SK-N-MC (cell line): ENCODE data around the gene GON4L.
"Not testable (repeated sequence)": the region's sequence is repeated elsewhere in the genome, so short reads cannot be mapped to it uniquely, and the experiment has no call there.

Experiments
- DNase-seq: peaks from one replicate; pipeline ENCODE4 v3.0.0-alpha.2; 2011; ENCODE audit warnings: low read depth, low spot score
- H3K27ac ChIP-seq: fragments of 200-600 bp; sonication (generic); 2 replicates; pipeline ENCODE4 v1.5.1; 2016; ENCODE audit warnings: mixed run types
- H3K36me3 ChIP-seq: fragments of 200-600 bp; sonication (generic); 2 replicates; pipeline ENCODE4 v1.6.1; 2017; ENCODE audit warnings: antibody characterized with exemption, low read length, mixed read lengths; ENCODE audit not compliant: insufficient read depth
- H3K4me3 ChIP-seq: fragments of 200-600 bp; sonication (generic); 2 replicates; pipeline ENCODE4 v1.5.1; 2016
- H3K9ac ChIP-seq: fragments of 200-600 bp; sonication (generic); 2 replicates; pipeline ENCODE4 v1.8.0; 2017; ENCODE audit warnings: mixed run types, mixed read lengths; ENCODE audit not compliant: insufficient read length
- H3K9me3 ChIP-seq: fragments of 200-600 bp; sonication (generic); 2 replicates; pipeline ENCODE4 v1.6.1; 2017; ENCODE audit warnings: low read depth, mild to moderate bottlenecking, antibody characterized with exemption, low read length, moderate library complexity, mixed read lengths
- EZH2 ChIP-seq: fragments of 200-600 bp; sonication (generic); IDR thresholded peaks from one replicate; pipeline ENCODE4 v1.6.1; 2017; ENCODE audit warnings: antibody characterized with exemption
- FOXP2 ChIP-seq: optimal IDR thresholded peaks from 2 replicates; pipeline ENCODE3; 2011; ENCODE audit warnings: mild to moderate bottlenecking, moderate library complexity; ENCODE audit not compliant: insufficient read depth; ENCODE audit errors: extremely low read length, control extremely low read depth
- POLR2AphosphoS5 ChIP-seq: IDR thresholded peaks from 2 replicates; pipeline ENCODE4 v1.6.1; 2012; ENCODE audit warnings: mild to moderate bottlenecking, low read depth, low read length, borderline replicate concordance

GON4L gene

GRCh38 chr1:155717041-155717440 is 140.0 kb downstream of the GON4L start:
- Histone ChIP-seq H3K4me3 (no peak overlapping the region), H3K27ac (no peak overlapping the region), H3K9me3 (no peaks in the 10 kb centered on the region), H3K9ac (no peak overlapping the region), H3K36me3 (peaks cover 55% of the 10 kb centered on the region)
- no peak for DNase-seq
- TF ChIP-seq FOXP2 (no peak), EZH2 (no peak), POLR2AphosphoS5 (no peak)

- Histone ChIP-seq H3K4me3 (no peak overlapping the region), H3K9ac (no peak overlapping the region), H3K27ac (no peak overlapping the region), H3K9me3 (no peaks in the 10 kb centered on the region), H3K36me3 (peaks cover 48% of the 10 kb centered on the region)
- TF ChIP-seq POLR2AphosphoS5: no peak
- TF ChIP-seq FOXP2: no peak
- no peak for TF ChIP-seq EZH2
- DNase-seq: no peak
Observed at GRCh38 chr1:155715777-155716176, 141.2 kb downstream of the GON4L start.

GRCh38 chr1:155715056-155715455 is 142.0 kb downstream of the GON4L start:
- DNase-seq, H3K27ac ChIP-seq, H3K4me3 ChIP-seq, H3K9ac ChIP-seq, H3K9me3 ChIP-seq: not testable (repeated sequence)
- peaks cover 48% of the 10 kb centered on the region for H3K36me3 ChIP-seq

GRCh38 chr1:155713075-155713474 is 143.9 kb downstream of the GON4L start:
- H3K27ac ChIP-seq: no peak overlapping the region
- no peak overlapping the region for H3K4me3 ChIP-seq
- H3K36me3 ChIP-seq: peaks cover 57% of the 10 kb centered on the region
- no peaks in the 10 kb centered on the region; the same call in 1 of the 2 replicates for H3K9me3 ChIP-seq
- TF ChIP-seq FOXP2: no peak
- TF ChIP-seq POLR2AphosphoS5: no peak
- TF ChIP-seq EZH2: no peak
- DNase-seq: no peak
- H3K9ac ChIP-seq: no peak overlapping the region

GRCh38 chr1:155712636-155713035 is 144.4 kb downstream of the GON4L start:
- not testable (repeated sequence) for H3K27ac ChIP-seq, H3K9me3 ChIP-seq, H3K4me3 ChIP-seq, H3K9ac ChIP-seq, DNase-seq
- peaks cover 57% of the 10 kb centered on the region for H3K36me3 ChIP-seq

- H3K9me3 ChIP-seq, H3K27ac ChIP-seq, H3K9ac ChIP-seq, H3K4me3 ChIP-seq, DNase-seq: not testable (repeated sequence)
- H3K36me3 ChIP-seq: peaks cover 49% of the 10 kb centered on the region
Observed at GRCh38 chr1:155711457-155711856, 145.6 kb downstream of the GON4L start.

- H3K36me3 ChIP-seq: peaks cover 37% of the 10 kb centered on the region
- no peaks in the 10 kb centered on the region; the same call in 1 of the 2 replicates for H3K9me3 ChIP-seq
- H3K9ac ChIP-seq: no peak overlapping the region
- no peak overlapping the region for H3K4me3 ChIP-seq
- no peak for TF ChIP-seq FOXP2
- TF ChIP-seq POLR2AphosphoS5: no peak
- no peak for TF ChIP-seq EZH2
- no peak for DNase-seq
- no peak overlapping the region for H3K27ac ChIP-seq
Observed at GRCh38 chr1:155709391-155709790, 147.6 kb downstream of the GON4L start.

- Histone ChIP-seq H3K27ac (no peak overlapping the region), H3K4me3 (no peak overlapping the region), H3K9me3 (no peaks in the 10 kb centered on the region; the same call in 1 of the 2 replicates), H3K9ac (no peak overlapping the region), H3K36me3 (peaks cover 20% of the 10 kb centered on the region)
- no peak for DNase-seq
- TF ChIP-seq POLR2AphosphoS5: no peak
- TF ChIP-seq EZH2: no peak
- no peak for TF ChIP-seq FOXP2
Observed at GRCh38 chr1:155706139-155706538, 150.9 kb downstream of the GON4L start.

GRCh38 chr1:155704414-155704813 is 152.6 kb downstream of the GON4L start:
- DNase-seq, H3K9me3 ChIP-seq, H3K27ac ChIP-seq, H3K4me3 ChIP-seq, H3K9ac ChIP-seq: not testable (repeated sequence)
- H3K36me3 ChIP-seq: peaks cover 14% of the 10 kb centered on the region

- Histone ChIP-seq H3K27ac (no peak overlapping the region), H3K9me3 (no peaks in the 10 kb centered on the region; the same call in 1 of the 2 replicates), H3K4me3 (no peak overlapping the region), H3K36me3 (peaks cover 5% of the 10 kb centered on the region; the same call in 1 of the 2 replicates), H3K9ac (no peak overlapping the region)
- no peak for DNase-seq
- no peak for TF ChIP-seq POLR2AphosphoS5
- TF ChIP-seq FOXP2: no peak
- no peak for TF ChIP-seq EZH2
Observed at GRCh38 chr1:155703216-155703615, 153.8 kb downstream of the GON4L start.

- not testable (repeated sequence) for H3K9ac ChIP-seq, H3K4me3 ChIP-seq, H3K27ac ChIP-seq, DNase-seq, H3K36me3 ChIP-seq, H3K9me3 ChIP-seq
Observed at GRCh38 chr1:155701675-155702074, 155.3 kb downstream of the GON4L start.
